ENCODE data around the gene PROCA1. TPM values are rescaled to one million over a fixed set of nuclear protein-coding genes. Genes with fewer than 3 reads are reported as not detected.

PROCA1 gene
- total and polyA plus RNA-seq, 9 of the 15 experiments (the other 6 are each of a cell fraction or from before 2014, with no cell fraction given) = 0.78 to 16.2 (median 5.6) TPM

DNA sequence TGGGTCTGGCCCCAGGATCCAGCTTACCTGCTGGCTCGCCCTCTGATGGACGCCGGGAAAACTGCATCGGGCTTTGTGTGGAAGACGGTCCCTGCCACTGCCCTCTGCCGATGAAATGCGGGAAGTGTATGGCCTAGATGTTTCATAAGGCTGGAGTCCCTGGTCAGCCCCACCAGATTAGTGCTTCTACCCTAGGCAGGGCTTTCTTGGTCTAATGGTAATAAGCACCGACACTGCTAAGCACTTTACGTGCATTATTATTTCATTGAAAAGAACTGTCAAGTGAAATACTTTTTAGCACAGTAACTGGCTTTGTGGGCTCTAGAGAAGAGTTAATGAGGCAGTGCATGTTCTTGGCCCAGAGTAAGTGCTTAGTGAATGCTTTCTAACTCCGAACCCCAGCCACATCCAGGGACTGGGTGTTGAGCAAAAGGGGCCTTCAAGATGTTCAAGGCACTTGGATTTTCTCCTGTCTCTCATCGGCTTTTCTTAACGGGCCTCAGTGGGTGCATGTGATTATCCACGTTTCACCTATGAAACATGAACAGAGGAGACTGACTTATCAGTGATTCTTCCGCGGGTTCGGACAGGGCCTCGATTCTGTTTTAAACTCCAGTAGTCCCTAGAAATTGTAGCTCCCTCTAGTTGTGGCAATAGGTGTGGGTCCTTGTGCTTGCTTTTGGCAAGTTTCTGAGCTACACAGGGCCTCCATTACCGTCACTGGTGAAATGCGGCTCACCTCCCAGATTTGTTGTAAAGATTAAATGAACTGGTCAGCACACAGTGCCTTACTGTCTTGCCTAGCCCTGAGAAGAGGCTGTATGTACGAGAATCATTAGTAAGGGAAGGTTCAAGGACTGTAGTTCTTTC is 38.7 kb upstream of the PROCA1 start (continued):
- 0 out of 4 replicates have a peak, but pooled peaks of 1 of the 2 experiments have one; percentile 5 for TF ChIP-seq FOXK2 (conservative IDR thresholded peaks at IDR 0.05 in 1 of 2, IDR thresholded peaks at IDR 0.05 in 1 of 2; ENCODE audit: low read depth in 2 of 2)
- TF ChIP-seq, protein P1, sequence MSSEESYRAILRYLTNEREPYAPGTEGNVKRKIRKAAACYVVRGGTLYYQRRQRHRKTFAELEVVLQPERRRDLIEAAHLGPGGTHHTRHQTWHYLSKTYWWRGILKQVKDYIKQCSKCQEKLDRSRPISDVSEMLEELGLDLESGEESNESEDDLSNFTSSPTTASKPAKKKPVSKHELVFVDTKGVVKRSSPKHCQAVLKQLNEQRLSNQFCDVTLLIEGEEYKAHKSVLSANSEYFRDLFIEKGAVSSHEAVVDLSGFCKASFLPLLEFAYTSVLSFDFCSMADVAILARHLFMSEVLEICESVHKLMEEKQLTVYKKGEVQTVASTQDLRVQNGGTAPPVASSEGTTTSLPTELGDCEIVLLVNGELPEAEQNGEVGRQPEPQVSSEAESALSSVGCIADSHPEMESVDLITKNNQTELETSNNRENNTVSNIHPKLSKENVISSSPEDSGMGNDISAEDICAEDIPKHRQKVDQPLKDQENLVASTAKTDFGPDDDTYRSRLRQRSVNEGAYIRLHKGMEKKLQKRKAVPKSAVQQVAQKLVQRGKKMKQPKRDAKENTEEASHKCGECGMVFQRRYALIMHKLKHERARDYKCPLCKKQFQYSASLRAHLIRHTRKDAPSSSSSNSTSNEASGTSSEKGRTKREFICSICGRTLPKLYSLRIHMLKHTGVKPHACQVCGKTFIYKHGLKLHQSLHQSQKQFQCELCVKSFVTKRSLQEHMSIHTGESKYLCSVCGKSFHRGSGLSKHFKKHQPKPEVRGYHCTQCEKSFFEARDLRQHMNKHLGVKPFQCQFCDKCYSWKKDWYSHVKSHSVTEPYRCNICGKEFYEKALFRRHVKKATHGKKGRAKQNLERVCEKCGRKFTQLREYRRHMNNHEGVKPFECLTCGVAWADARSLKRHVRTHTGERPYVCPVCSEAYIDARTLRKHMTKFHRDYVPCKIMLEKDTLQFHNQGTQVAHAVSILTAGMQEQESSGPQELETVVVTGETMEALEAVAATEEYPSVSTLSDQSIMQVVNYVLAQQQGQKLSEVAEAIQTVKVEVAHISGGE (CRISPR knock-in tag; IDR thresholded peaks at IDR 0.05) = 0 out of 6 replicates have a peak, but pooled peaks of 1 of the 3 experiments have one; percentile 21
- no peak for TF ChIP-seq ADNP (tag; IDR thresholded peaks at IDR 0.05)
- TF ChIP-seq ZNF354B (CRISPR knock-in tag; IDR thresholded peaks at IDR 0.05) = no peak
- TF ChIP-seq, protein P2, sequence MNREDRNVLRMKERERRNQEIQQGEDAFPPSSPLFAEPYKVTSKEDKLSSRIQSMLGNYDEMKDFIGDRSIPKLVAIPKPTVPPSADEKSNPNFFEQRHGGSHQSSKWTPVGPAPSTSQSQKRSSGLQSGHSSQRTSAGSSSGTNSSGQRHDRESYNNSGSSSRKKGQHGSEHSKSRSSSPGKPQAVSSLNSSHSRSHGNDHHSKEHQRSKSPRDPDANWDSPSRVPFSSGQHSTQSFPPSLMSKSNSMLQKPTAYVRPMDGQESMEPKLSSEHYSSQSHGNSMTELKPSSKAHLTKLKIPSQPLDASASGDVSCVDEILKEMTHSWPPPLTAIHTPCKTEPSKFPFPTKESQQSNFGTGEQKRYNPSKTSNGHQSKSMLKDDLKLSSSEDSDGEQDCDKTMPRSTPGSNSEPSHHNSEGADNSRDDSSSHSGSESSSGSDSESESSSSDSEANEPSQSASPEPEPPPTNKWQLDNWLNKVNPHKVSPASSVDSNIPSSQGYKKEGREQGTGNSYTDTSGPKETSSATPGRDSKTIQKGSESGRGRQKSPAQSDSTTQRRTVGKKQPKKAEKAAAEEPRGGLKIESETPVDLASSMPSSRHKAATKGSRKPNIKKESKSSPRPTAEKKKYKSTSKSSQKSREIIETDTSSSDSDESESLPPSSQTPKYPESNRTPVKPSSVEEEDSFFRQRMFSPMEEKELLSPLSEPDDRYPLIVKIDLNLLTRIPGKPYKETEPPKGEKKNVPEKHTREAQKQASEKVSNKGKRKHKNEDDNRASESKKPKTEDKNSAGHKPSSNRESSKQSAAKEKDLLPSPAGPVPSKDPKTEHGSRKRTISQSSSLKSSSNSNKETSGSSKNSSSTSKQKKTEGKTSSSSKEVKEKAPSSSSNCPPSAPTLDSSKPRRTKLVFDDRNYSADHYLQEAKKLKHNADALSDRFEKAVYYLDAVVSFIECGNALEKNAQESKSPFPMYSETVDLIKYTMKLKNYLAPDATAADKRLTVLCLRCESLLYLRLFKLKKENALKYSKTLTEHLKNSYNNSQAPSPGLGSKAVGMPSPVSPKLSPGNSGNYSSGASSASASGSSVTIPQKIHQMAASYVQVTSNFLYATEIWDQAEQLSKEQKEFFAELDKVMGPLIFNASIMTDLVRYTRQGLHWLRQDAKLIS (CRISPR knock-in tag; IDR thresholded peaks at IDR 0.05) = peak; percentile 84
- no peak for TF ChIP-seq KHSRP (IDR thresholded peaks at IDR 0.05)
- peak; percentile 66 to 96 for TF ChIP-seq MAZ (CRISPR knock-in tag; conservative IDR thresholded peaks at IDR 0.05 in 1 of 2, IDR thresholded peaks at IDR 0.05 in 1 of 2)
- TF ChIP-seq ILF3 (IDR thresholded peaks at IDR 0.05; ENCODE audit: borderline replicate concordance) = 0 out of 2 replicates have a peak, but pooled peaks have one; percentile 16
- TF ChIP-seq, protein P3, sequence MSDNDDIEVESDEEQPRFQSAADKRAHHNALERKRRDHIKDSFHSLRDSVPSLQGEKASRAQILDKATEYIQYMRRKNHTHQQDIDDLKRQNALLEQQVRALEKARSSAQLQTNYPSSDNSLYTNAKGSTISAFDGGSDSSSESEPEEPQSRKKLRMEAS (CRISPR knock-in tag; IDR thresholded peaks at IDR 0.05) = no peak
- no peak for TF ChIP-seq SREBF2 (CRISPR knock-in tag; IDR thresholded peaks at IDR 0.05)
- TF ChIP-seq GABPB1 (CRISPR knock-in tag; IDR thresholded peaks at IDR 0.05) = peak; percentile 76; the same call in 1 of the 2 replicates
- TF ChIP-seq NR4A1 (CRISPR knock-in tag; IDR thresholded peaks at IDR 0.05) = no peak
- no peak for TF ChIP-seq NR4A1 (tag; IDR thresholded peaks at IDR 0.05)
- TF ChIP-seq, protein P4, sequence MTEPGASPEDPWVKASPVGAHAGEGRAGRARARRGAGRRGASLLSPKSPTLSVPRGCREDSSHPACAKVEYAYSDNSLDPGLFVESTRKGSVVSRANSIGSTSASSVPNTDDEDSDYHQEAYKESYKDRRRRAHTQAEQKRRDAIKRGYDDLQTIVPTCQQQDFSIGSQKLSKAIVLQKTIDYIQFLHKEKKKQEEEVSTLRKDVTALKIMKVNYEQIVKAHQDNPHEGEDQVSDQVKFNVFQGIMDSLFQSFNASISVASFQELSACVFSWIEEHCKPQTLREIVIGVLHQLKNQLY (CRISPR knock-in tag; conservative IDR thresholded peaks at IDR 0.05) = no peak
- no peak for TF ChIP-seq RFX1 (IDR thresholded peaks at IDR 0.05)
- TF ChIP-seq ATF7 (IDR thresholded peaks at IDR 0.05) = 0 out of 2 replicates have a peak, but pooled peaks have one; percentile 77
- TF ChIP-seq POLR2A (conservative IDR thresholded peaks at IDR 0.05) = peak; percentile 48; the same call in 1 of the 2 replicates
